ENCODE results near the gene CLUH.
"Not testable (repeated sequence)": the region's sequence is repeated elsewhere in the genome, so short reads cannot be mapped to it uniquely, and the experiment has no call there.

CLUH gene

GRCh38 chr17:2701161-2701995, 10.2 kb downstream of the CLUH start:
- DNase-seq (ENCODE audit: low spot score), result no peak

GRCh38 chr17:2700491-2701141, 10.9 kb downstream of the CLUH start:
- DNase-seq (ENCODE audit: low spot score), result no peak

- no peak for DNase-seq (ENCODE audit: low spot score)
Measured at GRCh38 chr17:2700030-2700490, 11.5 kb downstream of the CLUH start.

- DNase-seq (ENCODE audit: low spot score), result not testable (repeated sequence)
Measured at GRCh38 chr17:2699216-2699805, 12.3 kb downstream of the CLUH start.

- DNase-seq (ENCODE audit: low spot score), result no peak
Measured at GRCh38 chr17:2697611-2698162, 13.9 kb downstream of the CLUH start.

GRCh38 chr17:2695961-2696760, 15.4 kb downstream of the CLUH start:
- no peak for DNase-seq (ENCODE audit: low spot score)

GRCh38 chr17:2695243-2695960, 16.2 kb downstream of the CLUH start:
- no peak for DNase-seq (ENCODE audit: low spot score)

- DNase-seq (ENCODE audit: low spot score), result no peak
Measured at GRCh38 chr17:2694381-2695242, 17.0 kb downstream of the CLUH start.

GRCh38 chr17:2693561-2694380, 17.8 kb downstream of the CLUH start:
- DNase-seq (ENCODE audit: low spot score), result no peak

- DNase-seq (ENCODE audit: low spot score), result no peak
Measured at GRCh38 chr17:2692781-2693135, 18.8 kb downstream of the CLUH start.

- no peak for DNase-seq (ENCODE audit: low spot score)
Measured at GRCh38 chr17:2691965-2692780, 19.4 kb downstream of the CLUH start.

- no peak for DNase-seq (ENCODE audit: low spot score)
Measured at GRCh38 chr17:2691069-2691871, 20.3 kb downstream of the CLUH start.

- no peak for DNase-seq (ENCODE audit: low spot score)
Measured at GRCh38 chr17:2690165-2691068, 21.1 kb downstream of the CLUH start.

GRCh38 chr17:2689411-2690164, 22.0 kb downstream of the CLUH start:
- DNase-seq (ENCODE audit: low spot score), result no peak
